GM12878 (cell line): Measurements from ENCODE around the gene TNK1.

ENCODE experiments used
- CBFB ChIP-seq: IDR thresholded peaks from 2 replicates; pipeline ENCODE4 v1.6.1; 2016; ENCODE audit warnings: antibody characterized with exemption, low read depth
- CBX3 ChIP-seq: fragments of 200-600 bp; sonication (generic); IDR thresholded peaks from 2 replicates; pipeline ENCODE4 v1.6.1; 2016; ENCODE audit warnings: low read depth, borderline replicate concordance
- EGR1 ChIP-seq, 2 experiments: IDR thresholded peaks; 1 replicate in 1 of 2; 2 replicates in 1 of 2; pipeline ENCODE4 v1.6.1; 2011 to 2012; ENCODE audit warnings: low read depth in 2 of 2, low read length in 2 of 2, borderline replicate concordance in 1 of 2, mild to moderate bottlenecking in 1 of 2, moderate library complexity in 1 of 2
- ETV6 ChIP-seq, 2 experiments: fragments of 450-650 bp in 1 of 2; IDR thresholded peaks in 1 of 2; conservative IDR thresholded peaks in 1 of 2; 2 replicates each; pipeline ENCODE4 v1.6.1; 2014; ENCODE audit warnings: antibody characterized with exemption in 1 of 2, borderline replicate concordance in 1 of 2, low read depth in 1 of 2, mild to moderate bottlenecking in 1 of 2, moderate library complexity in 1 of 2
- KDM1A ChIP-seq: fragments of 200-600 bp; sonication (generic); IDR thresholded peaks from 2 replicates; pipeline ENCODE4 v1.6.1; 2016; ENCODE audit warnings: borderline replicate concordance
- NFXL1 ChIP-seq: fragments of 450-650 bp; IDR thresholded peaks from 2 replicates; pipeline ENCODE4 v1.6.1; 2017; ENCODE audit warnings: antibody characterized with exemption, mild to moderate bottlenecking, borderline replicate concordance
- POLR2A ChIP-seq: IDR thresholded peaks from 2 replicates; pipeline ENCODE4 v1.6.1; 2011; ENCODE audit warnings: low read depth, mild to moderate bottlenecking, low read length
- SP1 ChIP-seq: IDR thresholded peaks from one replicate; pipeline ENCODE4 v1.6.1; 2011; ENCODE audit warnings: low read depth, low read length
- YBX1 ChIP-seq: fragments of 450-650 bp; IDR thresholded peaks from 2 replicates; pipeline ENCODE4 v1.6.1; 2016; ENCODE audit warnings: antibody characterized with exemption
- TF ChIP-seq, protein P1 (sequence below), 3 experiments: IDR thresholded peaks in 2 of 3; conservative IDR thresholded peaks in 1 of 3; 2 replicates each; pipeline ENCODE4 v1.5.1; 2011; ENCODE audit warnings: low read depth in 3 of 3, low read length in 3 of 3, mild to moderate bottlenecking in 3 of 3, control low read depth in 2 of 3, moderate library complexity in 2 of 3, inconsistent platforms in 1 of 3, mixed read lengths in 1 of 3; ENCODE audit not compliant: control insufficient read depth in 2 of 3, insufficient read depth in 1 of 3; ENCODE audit errors: extremely low read depth in 1 of 3
- TF ChIP-seq, protein P2 (sequence below): IDR thresholded peaks from 2 replicates; pipeline ENCODE4 v1.6.1; 2012; ENCODE audit warnings: low read length, inconsistent platforms
- TF ChIP-seq, protein P3 (sequence below): fragments of 450-650 bp; IDR thresholded peaks from 2 replicates; pipeline ENCODE4 v1.6.1; 2017; ENCODE audit warnings: low read depth, mild to moderate bottlenecking, moderate library complexity
- TF ChIP-seq, protein P4 (sequence below): fragments of 450-650 bp; IDR thresholded peaks from 2 replicates; pipeline ENCODE4 v1.6.1; 2018; ENCODE audit warnings: borderline replicate concordance, mild to moderate bottlenecking; ENCODE audit not compliant: partially characterized antibody
- TF ChIP-seq, protein P5 (sequence below): fragments of 450-650 bp; IDR thresholded peaks from 2 replicates; pipeline ENCODE4 v1.6.1; 2017; ENCODE audit warnings: mild to moderate bottlenecking, moderate library complexity

DNA sequence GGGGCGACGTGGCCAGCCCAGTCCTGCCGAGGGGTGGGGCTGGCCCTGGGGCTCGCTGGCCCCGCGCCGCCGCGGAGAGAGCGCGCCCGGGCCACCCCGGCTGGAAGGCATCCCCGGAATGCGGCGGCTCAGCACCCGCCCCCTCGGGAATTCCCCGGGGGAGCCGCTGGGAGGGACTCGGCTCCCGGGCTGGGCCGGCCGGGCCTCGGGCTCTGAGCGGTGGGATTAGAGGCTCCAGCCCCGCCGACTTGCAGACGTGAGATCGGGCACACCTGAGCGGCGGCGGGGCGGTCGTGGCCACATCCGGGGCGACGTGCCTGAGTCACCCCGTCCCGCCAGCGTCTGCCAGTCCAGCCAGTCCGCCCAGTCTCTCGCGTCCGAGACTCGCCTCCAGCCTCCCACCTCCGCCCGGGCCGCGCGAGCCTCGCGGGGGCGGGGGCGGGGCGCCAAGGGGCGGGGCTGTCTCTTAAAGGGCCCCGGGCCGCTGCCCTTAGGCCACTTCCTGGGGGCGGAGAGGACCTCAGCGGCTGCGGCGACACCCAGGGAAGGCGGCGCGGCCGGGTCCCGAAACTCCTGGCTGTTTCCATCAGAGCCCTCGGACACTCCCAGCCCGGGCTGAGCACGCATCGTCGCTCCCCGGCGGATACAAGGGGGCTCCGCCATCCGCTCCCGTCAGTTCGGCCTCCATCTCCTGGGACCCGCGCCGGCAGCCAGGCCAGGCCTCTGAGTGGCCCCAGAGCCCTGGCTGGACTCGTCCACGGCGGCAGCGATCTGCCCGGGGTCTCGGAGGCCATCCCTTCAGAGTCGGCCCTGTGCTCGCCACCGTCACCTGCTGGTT lies 29.0 kb upstream of the TNK1 start, which contains the start of gene KCTD11:
- TF ChIP-seq, protein P1, sequence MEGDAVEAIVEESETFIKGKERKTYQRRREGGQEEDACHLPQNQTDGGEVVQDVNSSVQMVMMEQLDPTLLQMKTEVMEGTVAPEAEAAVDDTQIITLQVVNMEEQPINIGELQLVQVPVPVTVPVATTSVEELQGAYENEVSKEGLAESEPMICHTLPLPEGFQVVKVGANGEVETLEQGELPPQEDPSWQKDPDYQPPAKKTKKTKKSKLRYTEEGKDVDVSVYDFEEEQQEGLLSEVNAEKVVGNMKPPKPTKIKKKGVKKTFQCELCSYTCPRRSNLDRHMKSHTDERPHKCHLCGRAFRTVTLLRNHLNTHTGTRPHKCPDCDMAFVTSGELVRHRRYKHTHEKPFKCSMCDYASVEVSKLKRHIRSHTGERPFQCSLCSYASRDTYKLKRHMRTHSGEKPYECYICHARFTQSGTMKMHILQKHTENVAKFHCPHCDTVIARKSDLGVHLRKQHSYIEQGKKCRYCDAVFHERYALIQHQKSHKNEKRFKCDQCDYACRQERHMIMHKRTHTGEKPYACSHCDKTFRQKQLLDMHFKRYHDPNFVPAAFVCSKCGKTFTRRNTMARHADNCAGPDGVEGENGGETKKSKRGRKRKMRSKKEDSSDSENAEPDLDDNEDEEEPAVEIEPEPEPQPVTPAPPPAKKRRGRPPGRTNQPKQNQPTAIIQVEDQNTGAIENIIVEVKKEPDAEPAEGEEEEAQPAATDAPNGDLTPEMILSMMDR (IDR thresholded peaks at IDR 0.05 in 2 of 3, conservative IDR thresholded peaks at IDR 0.05 in 1 of 3; ENCODE audit: control insufficient read depth in 2 of 3, extremely low read depth in 1 of 3, insufficient read depth in 1 of 3, low read depth in 3 of 3, low read length in 3 of 3): peak in 2 of 3 experiments; percentile 55 to 59; a peak in 3 of 6 replicates
- TF ChIP-seq CBX3 (no peak), POLR2A (peak; percentile 81), SP1 (no peak), KDM1A (no peak), EGR1 (IDR thresholded peaks at IDR 0.05; ENCODE audit: borderline replicate concordance in 1 of 2, low read depth in 2 of 2, low read length in 2 of 2) (peak in 1 of 2 experiments; percentile 97; a peak in 2 of 3 replicates), NFXL1 (no peak), ETV6 (conservative IDR thresholded peaks at IDR 0.05 in 1 of 2, IDR thresholded peaks at IDR 0.05 in 1 of 2; ENCODE audit: borderline replicate concordance in 1 of 2, low read depth in 1 of 2) (no peak), CBFB (no peak), YBX1 (no peak)
- TF ChIP-seq, protein P2, sequence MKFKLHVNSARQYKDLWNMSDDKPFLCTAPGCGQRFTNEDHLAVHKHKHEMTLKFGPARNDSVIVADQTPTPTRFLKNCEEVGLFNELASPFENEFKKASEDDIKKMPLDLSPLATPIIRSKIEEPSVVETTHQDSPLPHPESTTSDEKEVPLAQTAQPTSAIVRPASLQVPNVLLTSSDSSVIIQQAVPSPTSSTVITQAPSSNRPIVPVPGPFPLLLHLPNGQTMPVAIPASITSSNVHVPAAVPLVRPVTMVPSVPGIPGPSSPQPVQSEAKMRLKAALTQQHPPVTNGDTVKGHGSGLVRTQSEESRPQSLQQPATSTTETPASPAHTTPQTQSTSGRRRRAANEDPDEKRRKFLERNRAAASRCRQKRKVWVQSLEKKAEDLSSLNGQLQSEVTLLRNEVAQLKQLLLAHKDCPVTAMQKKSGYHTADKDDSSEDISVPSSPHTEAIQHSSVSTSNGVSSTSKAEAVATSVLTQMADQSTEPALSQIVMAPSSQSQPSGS: no peak
- TF ChIP-seq, protein P3, sequence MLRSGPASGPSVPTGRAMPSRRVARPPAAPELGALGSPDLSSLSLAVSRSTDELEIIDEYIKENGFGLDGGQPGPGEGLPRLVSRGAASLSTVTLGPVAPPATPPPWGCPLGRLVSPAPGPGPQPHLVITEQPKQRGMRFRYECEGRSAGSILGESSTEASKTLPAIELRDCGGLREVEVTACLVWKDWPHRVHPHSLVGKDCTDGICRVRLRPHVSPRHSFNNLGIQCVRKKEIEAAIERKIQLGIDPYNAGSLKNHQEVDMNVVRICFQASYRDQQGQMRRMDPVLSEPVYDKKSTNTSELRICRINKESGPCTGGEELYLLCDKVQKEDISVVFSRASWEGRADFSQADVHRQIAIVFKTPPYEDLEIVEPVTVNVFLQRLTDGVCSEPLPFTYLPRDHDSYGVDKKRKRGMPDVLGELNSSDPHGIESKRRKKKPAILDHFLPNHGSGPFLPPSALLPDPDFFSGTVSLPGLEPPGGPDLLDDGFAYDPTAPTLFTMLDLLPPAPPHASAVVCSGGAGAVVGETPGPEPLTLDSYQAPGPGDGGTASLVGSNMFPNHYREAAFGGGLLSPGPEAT: peak; percentile 63; the same call in 1 of the 2 replicates
- TF ChIP-seq, protein P4, sequence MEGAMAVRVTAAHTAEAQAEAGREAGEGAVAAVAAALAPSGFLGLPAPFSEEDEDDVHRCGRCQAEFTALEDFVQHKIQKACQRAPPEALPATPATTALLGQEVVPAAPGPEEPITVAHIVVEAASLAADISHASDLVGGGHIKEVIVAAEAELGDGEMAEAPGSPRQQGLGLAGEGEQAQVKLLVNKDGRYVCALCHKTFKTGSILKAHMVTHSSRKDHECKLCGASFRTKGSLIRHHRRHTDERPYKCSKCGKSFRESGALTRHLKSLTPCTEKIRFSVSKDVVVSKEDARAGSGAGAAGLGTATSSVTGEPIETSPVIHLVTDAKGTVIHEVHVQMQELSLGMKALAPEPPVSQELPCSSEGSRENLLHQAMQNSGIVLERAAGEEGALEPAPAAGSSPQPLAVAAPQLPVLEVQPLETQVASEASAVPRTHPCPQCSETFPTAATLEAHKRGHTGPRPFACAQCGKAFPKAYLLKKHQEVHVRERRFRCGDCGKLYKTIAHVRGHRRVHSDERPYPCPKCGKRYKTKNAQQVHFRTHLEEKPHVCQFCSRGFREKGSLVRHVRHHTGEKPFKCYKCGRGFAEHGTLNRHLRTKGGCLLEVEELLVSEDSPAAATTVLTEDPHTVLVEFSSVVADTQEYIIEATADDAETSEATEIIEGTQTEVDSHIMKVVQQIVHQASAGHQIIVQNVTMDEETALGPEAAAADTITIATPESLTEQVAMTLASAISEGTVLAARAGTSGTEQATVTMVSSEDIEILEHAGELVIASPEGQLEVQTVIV: no peak
- TF ChIP-seq, protein P5, sequence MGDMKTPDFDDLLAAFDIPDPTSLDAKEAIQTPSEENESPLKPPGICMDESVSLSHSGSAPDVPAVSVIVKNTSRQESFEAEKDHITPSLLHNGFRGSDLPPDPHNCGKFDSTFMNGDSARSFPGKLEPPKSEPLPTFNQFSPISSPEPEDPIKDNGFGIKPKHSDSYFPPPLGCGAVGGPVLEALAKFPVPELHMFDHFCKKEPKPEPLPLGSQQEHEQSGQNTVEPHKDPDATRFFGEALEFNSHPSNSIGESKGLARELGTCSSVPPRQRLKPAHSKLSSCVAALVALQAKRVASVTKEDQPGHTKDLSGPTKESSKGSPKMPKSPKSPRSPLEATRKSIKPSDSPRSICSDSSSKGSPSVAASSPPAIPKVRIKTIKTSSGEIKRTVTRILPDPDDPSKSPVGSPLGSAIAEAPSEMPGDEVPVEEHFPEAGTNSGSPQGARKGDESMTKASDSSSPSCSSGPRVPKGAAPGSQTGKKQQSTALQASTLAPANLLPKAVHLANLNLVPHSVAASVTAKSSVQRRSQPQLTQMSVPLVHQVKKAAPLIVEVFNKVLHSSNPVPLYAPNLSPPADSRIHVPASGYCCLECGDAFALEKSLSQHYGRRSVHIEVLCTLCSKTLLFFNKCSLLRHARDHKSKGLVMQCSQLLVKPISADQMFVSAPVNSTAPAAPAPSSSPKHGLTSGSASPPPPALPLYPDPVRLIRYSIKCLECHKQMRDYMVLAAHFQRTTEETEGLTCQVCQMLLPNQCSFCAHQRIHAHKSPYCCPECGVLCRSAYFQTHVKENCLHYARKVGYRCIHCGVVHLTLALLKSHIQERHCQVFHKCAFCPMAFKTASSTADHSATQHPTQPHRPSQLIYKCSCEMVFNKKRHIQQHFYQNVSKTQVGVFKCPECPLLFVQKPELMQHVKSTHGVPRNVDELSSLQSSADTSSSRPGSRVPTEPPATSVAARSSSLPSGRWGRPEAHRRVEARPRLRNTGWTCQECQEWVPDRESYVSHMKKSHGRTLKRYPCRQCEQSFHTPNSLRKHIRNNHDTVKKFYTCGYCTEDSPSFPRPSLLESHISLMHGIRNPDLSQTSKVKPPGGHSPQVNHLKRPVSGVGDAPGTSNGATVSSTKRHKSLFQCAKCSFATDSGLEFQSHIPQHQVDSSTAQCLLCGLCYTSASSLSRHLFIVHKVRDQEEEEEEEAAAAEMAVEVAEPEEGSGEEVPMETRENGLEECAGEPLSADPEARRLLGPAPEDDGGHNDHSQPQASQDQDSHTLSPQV: no peak
